Astrocyte (in vitro differentiated cells and primary cell): Measurements from ENCODE around the gene FAM174B. TPM values are rescaled to one million over a fixed set of nuclear protein-coding genes. Genes with fewer than 3 reads are reported as not detected.

Experiments
- DNase-seq: peaks from one replicate; pipeline ENCODE4 v3.0.0-alpha.2; 2010; ENCODE audit warnings: low read depth
- FAIRE-seq: peaks from 2 replicates; lab custom pipeline; 2011; peaks lifted over from hg19 to GRCh38; lab: Jason Lieb, UNC
- H2AFZ ChIP-seq: 2 replicates; pipeline ENCODE4 v1.6.0; 2012; ENCODE audit warnings: low read depth, low read length, inconsistent platforms
- H3K27ac ChIP-seq: 2 replicates; pipeline ENCODE4 v1.5.1; 2011; ENCODE audit warnings: low read depth, low read length, inconsistent platforms
- H3K27me3 ChIP-seq: 2 replicates; pipeline ENCODE4 v1.6.0; 2011; ENCODE audit warnings: low read length, inconsistent platforms; ENCODE audit not compliant: insufficient read depth
- H3K36me3 ChIP-seq: 2 replicates; pipeline ENCODE4 v1.5.1; 2011; ENCODE audit warnings: low read length, inconsistent platforms; ENCODE audit not compliant: insufficient read depth
- H3K4me1 ChIP-seq: 2 replicates; pipeline ENCODE4 v1.5.1; 2011; ENCODE audit warnings: low read length, inconsistent platforms; ENCODE audit not compliant: insufficient read depth
- H3K4me2 ChIP-seq: 2 replicates; pipeline ENCODE4 v1.6.0; 2012; ENCODE audit warnings: low read length, inconsistent platforms
- H3K4me3 ChIP-seq: 2 replicates; pipeline ENCODE4 v1.5.1; 2011; ENCODE audit warnings: low read depth, mild to moderate bottlenecking, low read length, inconsistent platforms; ENCODE audit not compliant: insufficient read depth
- H3K79me2 ChIP-seq: 2 replicates; pipeline ENCODE4 v1.6.0; 2012; ENCODE audit warnings: mild to moderate bottlenecking, low read length, inconsistent platforms; ENCODE audit not compliant: insufficient read depth
- H3K9ac ChIP-seq: 2 replicates; pipeline ENCODE4 v1.6.0; 2012; ENCODE audit warnings: mild to moderate bottlenecking, low read length, inconsistent platforms
- H3K9me3 ChIP-seq: 2 replicates; pipeline ENCODE4 v1.5.1; 2012; ENCODE audit warnings: low read depth, mild to moderate bottlenecking, low read length, inconsistent platforms; ENCODE audit not compliant: insufficient read depth
- H4K20me1 ChIP-seq: 2 replicates; pipeline ENCODE4 v1.6.0; 2012; ENCODE audit warnings: low read length, inconsistent platforms; ENCODE audit not compliant: insufficient read depth
- H3K27ac Mint-ChIP-seq: one replicate; pipeline ENCODE4 v1.8.0; 2021; ENCODE audit warnings: mild to moderate bottlenecking, mixed read lengths; ENCODE audit not compliant: unreplicated experiment
- H3K27me3 Mint-ChIP-seq: one replicate; pipeline ENCODE4 v1.8.0; 2021; ENCODE audit warnings: low read depth, mixed read lengths; ENCODE audit not compliant: unreplicated experiment
- H3K36me3 Mint-ChIP-seq: one replicate; pipeline ENCODE4 v1.8.0; 2021; ENCODE audit warnings: low read depth, mixed read lengths; ENCODE audit not compliant: unreplicated experiment
- H3K4me1 Mint-ChIP-seq: one replicate; pipeline ENCODE4 v1.8.0; 2021; ENCODE audit warnings: low read depth, mixed read lengths; ENCODE audit not compliant: unreplicated experiment
- H3K4me3 Mint-ChIP-seq: one replicate; pipeline ENCODE4 v1.8.0; 2021; ENCODE audit warnings: mild to moderate bottlenecking, moderate library complexity, mixed read lengths; ENCODE audit not compliant: unreplicated experiment
- H3K9me3 Mint-ChIP-seq: one replicate; pipeline ENCODE4 v1.8.0; 2021; ENCODE audit warnings: mild to moderate bottlenecking, mixed read lengths; ENCODE audit not compliant: unreplicated experiment
- EZH2 ChIP-seq: IDR thresholded peaks from 2 replicates; pipeline ENCODE4 v1.6.1; 2012; ENCODE audit warnings: mild to moderate bottlenecking, low read length, inconsistent platforms; ENCODE audit not compliant: insufficient read depth
- total RNA-seq: library from RNA; stranded (reverse); gene quantifications from 2 replicates; pipeline ENCODE4 v1.2.1, GENCODE V29; 2021
- TF ChIP-seq, protein P1 (sequence below): IDR thresholded peaks from 2 replicates; pipeline ENCODE4 v1.5.1; 2011; ENCODE audit warnings: low read depth, mild to moderate bottlenecking, inconsistent platforms, low read length, moderate library complexity; ENCODE audit not compliant: insufficient read depth

The FAM174B gene
- total RNA-seq, 1 donor from 2014 or later = 11.2 TPM

DNA sequence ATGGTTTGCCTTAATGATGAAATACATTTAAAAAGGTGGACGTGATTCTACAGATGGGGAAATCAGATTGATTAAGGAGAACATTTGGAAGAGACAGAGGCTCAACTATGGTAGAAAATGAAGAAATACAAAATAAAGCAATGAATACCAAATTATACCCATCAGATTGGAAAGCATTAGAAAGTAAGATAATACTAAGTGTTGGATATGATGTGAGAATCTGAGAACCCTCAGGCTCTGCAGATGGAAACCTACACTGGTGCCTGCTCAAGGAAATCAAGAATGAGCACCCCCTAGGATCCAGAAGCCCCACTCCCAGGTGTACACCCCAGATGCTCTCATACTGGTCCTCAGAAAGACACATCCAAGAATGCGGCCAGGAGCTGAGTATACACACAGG is 4.6 kb downstream of the FAM174B start:
- Mint-ChIP-seq H3K36me3 (peaks cover 4% of the 10 kb centered on the region), H3K27ac (no peak overlapping the region), H3K9me3 (peaks cover 11% of the 10 kb centered on the region), H3K4me3 (no peak overlapping the region), H3K27me3 (peaks cover 8% of the 10 kb centered on the region), H3K4me1 (peaks cover 14% of the 10 kb centered on the region)
- Histone ChIP-seq H4K20me1 (peaks cover 9% of the 10 kb centered on the region), H3K36me3 (no peaks in the 10 kb centered on the region), H3K9ac (no peak overlapping the region), H3K4me2 (no peak overlapping the region), H3K4me1 (peaks cover 7% of the 10 kb centered on the region), H3K27me3 (peaks cover 13% of the 10 kb centered on the region), H3K27ac (no peak overlapping the region), H3K4me3 (no peak overlapping the region), H3K79me2 (no peaks in the 10 kb centered on the region), H2AFZ (no peak overlapping the region), H3K9me3 (no peaks in the 10 kb centered on the region)
- no peak for TF ChIP-seq EZH2
- TF ChIP-seq, protein P1, sequence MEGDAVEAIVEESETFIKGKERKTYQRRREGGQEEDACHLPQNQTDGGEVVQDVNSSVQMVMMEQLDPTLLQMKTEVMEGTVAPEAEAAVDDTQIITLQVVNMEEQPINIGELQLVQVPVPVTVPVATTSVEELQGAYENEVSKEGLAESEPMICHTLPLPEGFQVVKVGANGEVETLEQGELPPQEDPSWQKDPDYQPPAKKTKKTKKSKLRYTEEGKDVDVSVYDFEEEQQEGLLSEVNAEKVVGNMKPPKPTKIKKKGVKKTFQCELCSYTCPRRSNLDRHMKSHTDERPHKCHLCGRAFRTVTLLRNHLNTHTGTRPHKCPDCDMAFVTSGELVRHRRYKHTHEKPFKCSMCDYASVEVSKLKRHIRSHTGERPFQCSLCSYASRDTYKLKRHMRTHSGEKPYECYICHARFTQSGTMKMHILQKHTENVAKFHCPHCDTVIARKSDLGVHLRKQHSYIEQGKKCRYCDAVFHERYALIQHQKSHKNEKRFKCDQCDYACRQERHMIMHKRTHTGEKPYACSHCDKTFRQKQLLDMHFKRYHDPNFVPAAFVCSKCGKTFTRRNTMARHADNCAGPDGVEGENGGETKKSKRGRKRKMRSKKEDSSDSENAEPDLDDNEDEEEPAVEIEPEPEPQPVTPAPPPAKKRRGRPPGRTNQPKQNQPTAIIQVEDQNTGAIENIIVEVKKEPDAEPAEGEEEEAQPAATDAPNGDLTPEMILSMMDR = no peak
- FAIRE-seq = no peak
- no peak for DNase-seq

DNA sequence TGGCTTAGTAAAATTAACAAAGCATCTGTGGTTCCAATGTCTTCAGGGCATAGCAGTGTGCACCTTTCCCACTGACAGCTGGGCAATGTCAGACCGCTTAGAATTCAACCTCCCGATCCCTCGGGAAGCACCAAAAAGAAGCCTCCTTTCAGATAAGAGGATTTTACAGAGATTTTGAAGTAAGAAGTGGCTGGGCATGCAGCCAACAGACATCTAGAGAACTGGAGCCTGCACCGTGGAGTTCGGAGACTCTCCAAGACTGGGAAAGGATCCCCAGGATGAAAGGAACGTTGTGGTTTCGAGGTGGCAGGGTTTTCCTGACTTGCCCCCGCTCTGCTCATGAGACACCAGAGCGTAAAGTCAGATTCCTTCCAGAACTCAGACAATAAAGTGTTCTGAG is 5.3 kb downstream of the FAM174B start:
- H3K36me3 ChIP-seq = no peaks in the 10 kb centered on the region
- DNase-seq = peak; percentile 59
- Mint-ChIP-seq H3K36me3 (peaks cover 4% of the 10 kb centered on the region), H3K27me3 (peaks cover 8% of the 10 kb centered on the region), H3K27ac (no peak overlapping the region), H3K4me1 (peaks cover 14% of the 10 kb centered on the region), H3K4me3 (no peak overlapping the region), H3K9me3 (peaks cover 11% of the 10 kb centered on the region)
- peaks cover 9% of the 10 kb centered on the region for H4K20me1 ChIP-seq
- H3K27me3 ChIP-seq = peaks cover 13% of the 10 kb centered on the region
- FAIRE-seq = no peak
- H3K4me2 ChIP-seq = peak overlapping the region; percentile 13
- no peak overlapping the region for H3K9ac ChIP-seq
- no peak for TF ChIP-seq EZH2
- TF ChIP-seq, protein P1 = no peak
- H3K79me2 ChIP-seq = no peaks in the 10 kb centered on the region
- no peak overlapping the region for H3K27ac ChIP-seq
- no peaks in the 10 kb centered on the region for H3K9me3 ChIP-seq
- H2AFZ ChIP-seq = peak overlapping the region; percentile 4
- no peak overlapping the region for H3K4me3 ChIP-seq
- peaks cover 3% of the 10 kb centered on the region for H3K4me1 ChIP-seq

- H3K27ac ChIP-seq = no peak overlapping the region
- TF ChIP-seq, protein P1 = no peak
- TF ChIP-seq EZH2 = no peak
- Mint-ChIP-seq H3K4me3 (no peak overlapping the region), H3K4me1 (peaks cover 14% of the 10 kb centered on the region), H3K27ac (no peak overlapping the region), H3K27me3 (peaks cover 4% of the 10 kb centered on the region), H3K36me3 (peaks cover 4% of the 10 kb centered on the region), H3K9me3 (peaks cover 11% of the 10 kb centered on the region)
- peaks cover 5% of the 10 kb centered on the region for H3K27me3 ChIP-seq
- H3K4me2 ChIP-seq = no peak overlapping the region
- no peak for DNase-seq
- no peak for FAIRE-seq
- H2AFZ ChIP-seq = no peak overlapping the region
- peaks cover 8% of the 10 kb centered on the region for H4K20me1 ChIP-seq
- no peak overlapping the region for H3K9ac ChIP-seq
- no peaks in the 10 kb centered on the region for H3K9me3 ChIP-seq
- H3K79me2 ChIP-seq = no peaks in the 10 kb centered on the region
- no peaks in the 10 kb centered on the region for H3K36me3 ChIP-seq
- H3K4me3 ChIP-seq = no peak overlapping the region
- H3K4me1 ChIP-seq = peaks cover 3% of the 10 kb centered on the region
These were observed 7.2 kb downstream of the FAM174B start for GRCh38 chr15:92648190-92648875.
